GM20000 (cell line): Measurements from ENCODE around the gene LRRC39.

Source experiments
- DNase-seq: peaks from one replicate; pipeline ENCODE4 v3.0.0; 2012; ENCODE audit warnings: low spot score
- TF ChIP-seq, protein P1 (sequence below): IDR thresholded peaks from 2 replicates; pipeline ENCODE4 v1.5.1; 2012; ENCODE audit warnings: mild to moderate bottlenecking, control low read depth; ENCODE audit errors: extremely low read depth, missing control alignments

The LRRC39 gene

DNA sequence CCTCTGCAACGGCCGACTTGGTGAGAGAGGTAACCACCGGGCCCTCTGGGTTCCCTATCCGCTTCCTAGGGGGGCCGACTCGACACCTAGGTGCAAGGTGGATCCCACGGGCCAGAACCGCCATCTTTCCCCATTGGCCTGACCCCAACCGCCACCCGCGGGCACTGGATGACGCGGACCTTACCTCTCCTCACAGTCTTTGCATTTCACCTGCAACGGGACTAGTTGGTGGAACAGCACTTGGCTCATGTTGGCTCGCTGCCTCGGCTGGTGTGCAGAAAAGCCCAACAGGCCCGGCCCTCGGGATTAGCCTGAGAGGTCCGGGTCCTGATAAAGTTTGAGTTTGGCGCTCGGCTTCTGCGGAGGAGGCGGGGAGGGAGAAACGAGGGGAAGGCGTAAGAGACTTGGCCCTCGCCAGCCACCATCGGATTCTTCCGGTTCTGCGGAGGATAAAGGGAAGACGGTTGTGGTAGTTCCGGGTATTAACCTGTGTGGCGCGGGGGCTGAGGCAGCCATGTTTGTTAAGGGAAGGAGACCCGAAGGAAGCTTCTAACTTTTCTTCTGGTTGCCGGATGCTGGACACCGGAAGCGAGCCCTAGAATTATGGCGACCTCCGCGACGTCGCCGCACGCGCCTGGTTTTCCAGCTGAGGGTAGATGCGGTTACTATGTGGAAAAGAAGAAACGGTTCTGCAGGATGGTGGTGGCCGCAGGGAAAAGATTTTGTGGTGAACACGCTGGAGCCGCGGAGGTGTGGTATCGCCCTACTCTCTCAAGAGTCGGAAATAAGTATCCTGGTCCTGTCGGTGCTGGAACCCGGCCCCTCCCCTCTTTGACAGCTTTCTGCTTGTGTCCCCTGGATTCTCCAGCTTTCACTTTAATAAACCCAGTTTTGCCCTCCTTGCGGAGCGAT lies 45.2 kb downstream of the LRRC39 start, which contains the start of the genes SASS6 and TRMT13:
Gene SASS6, minus strand, starts transcription at position 365 of the 912 bp plus-strand sequence. Its CDS starts 116 bp downstream, at position 249.
Gene TRMT13, plus strand, starts transcription at position 598 of the 912 bp plus-strand sequence. Its CDS starts 6 bp downstream, at position 604.
- TF ChIP-seq, protein P1, sequence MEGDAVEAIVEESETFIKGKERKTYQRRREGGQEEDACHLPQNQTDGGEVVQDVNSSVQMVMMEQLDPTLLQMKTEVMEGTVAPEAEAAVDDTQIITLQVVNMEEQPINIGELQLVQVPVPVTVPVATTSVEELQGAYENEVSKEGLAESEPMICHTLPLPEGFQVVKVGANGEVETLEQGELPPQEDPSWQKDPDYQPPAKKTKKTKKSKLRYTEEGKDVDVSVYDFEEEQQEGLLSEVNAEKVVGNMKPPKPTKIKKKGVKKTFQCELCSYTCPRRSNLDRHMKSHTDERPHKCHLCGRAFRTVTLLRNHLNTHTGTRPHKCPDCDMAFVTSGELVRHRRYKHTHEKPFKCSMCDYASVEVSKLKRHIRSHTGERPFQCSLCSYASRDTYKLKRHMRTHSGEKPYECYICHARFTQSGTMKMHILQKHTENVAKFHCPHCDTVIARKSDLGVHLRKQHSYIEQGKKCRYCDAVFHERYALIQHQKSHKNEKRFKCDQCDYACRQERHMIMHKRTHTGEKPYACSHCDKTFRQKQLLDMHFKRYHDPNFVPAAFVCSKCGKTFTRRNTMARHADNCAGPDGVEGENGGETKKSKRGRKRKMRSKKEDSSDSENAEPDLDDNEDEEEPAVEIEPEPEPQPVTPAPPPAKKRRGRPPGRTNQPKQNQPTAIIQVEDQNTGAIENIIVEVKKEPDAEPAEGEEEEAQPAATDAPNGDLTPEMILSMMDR, result no peak
- peak; percentile 87 for DNase-seq

DNA sequence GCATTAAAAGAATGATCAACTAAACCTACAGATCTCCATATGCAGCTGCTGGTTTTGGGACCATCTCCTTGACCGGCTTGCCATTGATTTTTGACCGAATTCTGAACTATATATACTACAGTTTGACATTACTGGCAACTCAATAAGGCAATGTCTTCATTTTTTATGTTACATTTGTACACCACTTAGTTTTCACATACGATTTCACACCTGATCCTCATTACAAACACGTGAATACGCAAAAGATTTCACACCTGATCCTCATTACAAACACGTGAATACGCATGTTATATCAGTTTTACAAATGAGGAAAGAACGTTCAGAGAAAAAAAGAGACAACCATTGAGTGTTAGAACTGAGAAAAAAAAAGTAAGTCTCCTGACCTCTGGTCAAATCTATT lies 46.4 kb downstream of the LRRC39 start:
- TF ChIP-seq, protein P1, result no peak
- DNase-seq, result no peak

DNA sequence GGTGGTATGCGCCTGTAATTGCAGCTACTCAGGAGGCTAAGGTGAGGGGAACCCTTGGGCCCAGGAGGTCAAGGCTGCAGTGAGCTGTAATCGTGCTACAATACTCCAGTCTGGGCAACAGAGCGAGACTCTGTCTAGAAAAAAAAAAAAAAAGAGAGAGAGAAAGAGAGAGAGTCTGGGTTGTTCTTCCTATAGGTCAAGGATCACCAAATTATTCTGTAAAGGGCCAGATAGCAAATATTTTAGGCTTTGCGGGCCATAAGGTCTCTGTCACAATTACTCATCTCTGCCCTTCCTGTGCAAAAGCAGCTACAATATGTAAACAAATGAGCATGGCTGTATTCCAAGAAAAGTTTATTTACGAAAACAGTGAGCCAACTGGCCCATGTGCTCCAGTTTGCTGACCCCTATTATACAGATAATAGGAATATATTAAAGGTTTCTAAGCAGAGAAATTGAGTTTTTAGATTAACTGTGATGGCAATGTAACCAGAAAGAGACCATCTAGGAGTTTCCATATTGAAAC lies 47.4 kb downstream of the LRRC39 start:
- TF ChIP-seq, protein P1, result no peak
- no peak for DNase-seq

- TF ChIP-seq, protein P1, result no peak
- no peak for DNase-seq
Measured at GRCh38 chr1:100127226-100127625, 50.8 kb downstream of the LRRC39 start.

GRCh38 chr1:100122177-100122576 lies 55.9 kb downstream of the LRRC39 start:
- no peak for DNase-seq
- TF ChIP-seq, protein P1, result no peak

DNA sequence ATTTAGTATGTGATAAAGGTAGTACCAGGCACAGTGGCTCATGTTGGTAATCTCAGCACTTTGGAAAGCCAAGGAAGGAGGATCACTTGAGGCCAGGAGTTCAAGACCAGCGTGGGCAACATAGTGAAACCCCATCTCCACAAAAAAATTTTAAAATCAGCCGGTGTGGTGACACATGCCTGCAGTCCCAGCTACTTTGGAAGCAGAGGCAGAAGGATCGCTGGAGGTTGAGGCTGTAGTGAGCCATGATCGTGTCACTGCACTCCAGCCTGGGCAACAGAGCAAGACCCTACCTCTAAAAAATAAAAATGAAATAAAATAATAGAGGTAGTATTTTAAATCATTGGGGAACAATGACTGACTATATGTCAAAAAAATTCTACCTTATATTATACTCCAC lies 62.5 kb downstream of the LRRC39 start:
- DNase-seq, result no peak
- TF ChIP-seq, protein P1, result no peak

DNA sequence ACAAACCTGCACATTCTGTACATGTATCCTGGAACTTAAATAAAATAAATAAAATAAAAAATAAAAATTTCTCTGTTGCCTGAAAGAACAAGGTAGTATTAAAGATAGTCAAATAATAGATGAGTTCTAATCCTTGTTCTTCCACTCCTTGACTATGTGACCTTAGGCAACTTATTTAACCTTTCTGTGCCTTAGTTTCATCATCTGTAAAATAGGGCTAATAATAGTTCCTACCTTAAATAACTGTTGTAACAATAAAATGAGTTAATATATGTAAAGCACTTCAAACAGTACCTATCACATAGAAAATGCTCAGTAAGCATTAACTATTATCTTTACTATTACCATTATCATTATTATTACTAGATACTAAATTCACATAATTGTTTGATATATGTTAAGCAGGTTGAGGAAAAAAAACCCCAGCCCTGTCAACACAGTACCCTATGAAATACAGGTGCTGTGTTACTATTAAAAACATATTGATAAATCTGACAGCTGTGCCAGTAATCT lies 68.4 kb downstream of the LRRC39 start:
- TF ChIP-seq, protein P1, result no peak
- DNase-seq, result no peak
